ENCODE results near the gene TCAP.

GRCh38 chr17:39687546-39688474 lies 22.7 kb downstream of the TCAP start, which contains the start of gene PGAP3:
- no peak for TF ChIP-seq EZH2 (optimal IDR thresholded peaks at IDR 0.05; ENCODE audit: low read depth, low read length)
- TF ChIP-seq CTCF (IDR thresholded peaks at IDR 0.05; ENCODE audit: low read length) = no peak
- TF ChIP-seq EZH2phosphoT487 (IDR thresholded peaks at IDR 0.05; ENCODE audit: low read length) = no peak
